ENCODE data around the gene DUSP1. TPM values are rescaled to one million over a fixed set of nuclear protein-coding genes. Genes with fewer than 3 reads are reported as not detected.

Gene DUSP1
- total and polyA plus RNA-seq, 2 of the 13 experiments (the other 11 are each of a cell fraction or from before 2014, with no cell fraction given), result 27.1 to 55.5 TPM

GRCh38 chr5:172777881-172778814 lies 7.2 kb upstream of the DUSP1 start (continued):
- no peak for TF ChIP-seq ZNF549 (CRISPR knock-in tag; IDR thresholded peaks at IDR 0.05)
- peak; percentile 64; the same call in 1 of the 2 replicates for TF ChIP-seq ZNF441 (CRISPR knock-in tag; IDR thresholded peaks at IDR 0.05; ENCODE audit: borderline replicate concordance)
- peak; percentile 93; the same call in 1 of the 2 replicates for TF ChIP-seq ZNF768 (CRISPR knock-in tag; IDR thresholded peaks at IDR 0.05)
- peak; percentile 48 for TF ChIP-seq TBL1XR1 (IDR thresholded peaks at IDR 0.05; ENCODE audit: borderline replicate concordance, low read length, partially characterized antibody)
- TF ChIP-seq MXI1 (IDR thresholded peaks at IDR 0.05; ENCODE audit: borderline replicate concordance, low read depth, low read length), result peak; percentile 43; the same call in 1 of the 3 replicates
- TF ChIP-seq NONO (IDR thresholded peaks at IDR 0.05), result no peak
- peak; percentile 63; the same call in 1 of the 2 replicates for TF ChIP-seq NONO (CRISPR knock-in tag; conservative IDR thresholded peaks at IDR 0.05)
- 0 out of 2 replicates have a peak, but pooled peaks have one; percentile 38 for TF ChIP-seq TFE3 (CRISPR knock-in tag; IDR thresholded peaks at IDR 0.05)
- peak; percentile 92 for TF ChIP-seq KDM4B (CRISPR knock-in tag; IDR thresholded peaks at IDR 0.05)
- TF ChIP-seq GATAD2A (CRISPR knock-in tag; IDR thresholded peaks at IDR 0.05), result peak; percentile 99
- TF ChIP-seq ZBTB26 (CRISPR knock-in tag; IDR thresholded peaks at IDR 0.05; ENCODE audit: borderline replicate concordance), result peak; percentile 51; the same call in 1 of the 2 replicates
- TF ChIP-seq HCFC1 (IDR thresholded peaks at IDR 0.05; ENCODE audit: low read depth, low read length), result no peak; the same call in 1 of the 2 replicates
- peak; percentile 69; the same call in 1 of the 2 replicates for TF ChIP-seq ZNF280D (CRISPR knock-in tag; IDR thresholded peaks at IDR 0.05)
- TF ChIP-seq HNF1B (CRISPR knock-in tag; IDR thresholded peaks at IDR 0.05), result peak; percentile 56; the same call in 1 of the 2 replicates
- peak; percentile 88; the same call in 1 of the 2 replicates for TF ChIP-seq ZNF691 (CRISPR knock-in tag; IDR thresholded peaks at IDR 0.05; ENCODE audit: borderline replicate concordance, low read depth)
- TF ChIP-seq ATF3 (CRISPR knock-in tag; IDR thresholded peaks at IDR 0.05), result peak; percentile 93
